ENCODE data around the gene SSU72.

The SSU72 gene

DNA sequence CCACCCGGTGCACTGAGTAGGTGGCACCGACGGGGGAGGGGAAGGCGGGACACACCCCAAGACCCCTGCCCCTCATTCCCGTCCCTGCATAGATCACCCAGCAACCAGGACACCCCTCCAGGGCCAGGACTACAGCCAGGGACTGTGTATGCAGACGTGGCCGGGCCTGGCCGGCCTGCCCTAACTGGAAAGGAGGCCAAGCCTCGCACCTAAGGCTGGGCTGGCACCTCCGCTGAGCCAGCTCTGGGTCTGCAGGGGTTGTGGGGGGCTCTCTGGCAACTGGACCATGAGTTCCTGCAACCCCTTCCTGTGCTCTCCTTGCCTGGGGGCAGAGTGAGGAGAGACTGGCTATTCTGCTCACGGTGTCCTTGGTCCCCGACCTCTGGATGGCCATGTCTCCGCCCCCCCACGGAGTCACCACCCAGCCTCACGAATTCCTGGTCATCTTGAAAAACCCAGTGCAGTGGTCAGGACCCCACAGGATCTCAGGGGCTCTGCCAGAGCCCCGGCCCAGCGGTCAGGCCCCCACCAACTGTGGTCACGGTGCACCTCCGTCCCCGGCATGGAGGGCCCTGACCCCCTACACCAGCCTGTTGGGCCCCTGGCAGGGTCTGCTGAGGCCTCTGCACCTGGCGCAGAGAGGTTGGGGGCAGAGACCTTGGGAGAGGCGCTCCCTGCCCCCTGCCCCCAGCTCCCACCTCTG, 26.3 kb upstream of the SSU72 start:
- no peak overlapping the region for H2AFZ ChIP-seq (ENCODE audit: low read depth, low read length, severe bottlenecking)
- no peak overlapping the region for H3K27ac ChIP-seq (ENCODE audit: low read depth, low read length)
- H4K20me1 ChIP-seq (ENCODE audit: low read depth, low read length) = no peaks in the 10 kb centered on the region
- no peak overlapping the region for H3K9ac ChIP-seq (ENCODE audit: low read length)
- H3K27me3 ChIP-seq (ENCODE audit: low read length) = no peaks in the 10 kb centered on the region
- no peaks in the 10 kb centered on the region for H3K9me3 ChIP-seq (ENCODE audit: insufficient read depth, low read length)
- H3K79me2 ChIP-seq (ENCODE audit: insufficient read depth, low read length) = no peaks in the 10 kb centered on the region
- H3F3A ChIP-seq (ENCODE audit: insufficient read depth) = no peaks in the 10 kb centered on the region
- no peak overlapping the region for H3K4me3 ChIP-seq (ENCODE audit: insufficient read depth, low read length, poor library complexity, severe bottlenecking)
- H3K4me2 ChIP-seq (ENCODE audit: low read depth, low read length, poor library complexity, severe bottlenecking) = no peak overlapping the region
- H3K9me2 ChIP-seq (replicated peaks; ENCODE audit: insufficient read depth, low read length) = no peaks in the 10 kb centered on the region
- TF ChIP-seq EZH2phosphoT487 (conservative IDR thresholded peaks at IDR 0.05; ENCODE audit: low read length) = no peak
- TF ChIP-seq, protein P1, sequence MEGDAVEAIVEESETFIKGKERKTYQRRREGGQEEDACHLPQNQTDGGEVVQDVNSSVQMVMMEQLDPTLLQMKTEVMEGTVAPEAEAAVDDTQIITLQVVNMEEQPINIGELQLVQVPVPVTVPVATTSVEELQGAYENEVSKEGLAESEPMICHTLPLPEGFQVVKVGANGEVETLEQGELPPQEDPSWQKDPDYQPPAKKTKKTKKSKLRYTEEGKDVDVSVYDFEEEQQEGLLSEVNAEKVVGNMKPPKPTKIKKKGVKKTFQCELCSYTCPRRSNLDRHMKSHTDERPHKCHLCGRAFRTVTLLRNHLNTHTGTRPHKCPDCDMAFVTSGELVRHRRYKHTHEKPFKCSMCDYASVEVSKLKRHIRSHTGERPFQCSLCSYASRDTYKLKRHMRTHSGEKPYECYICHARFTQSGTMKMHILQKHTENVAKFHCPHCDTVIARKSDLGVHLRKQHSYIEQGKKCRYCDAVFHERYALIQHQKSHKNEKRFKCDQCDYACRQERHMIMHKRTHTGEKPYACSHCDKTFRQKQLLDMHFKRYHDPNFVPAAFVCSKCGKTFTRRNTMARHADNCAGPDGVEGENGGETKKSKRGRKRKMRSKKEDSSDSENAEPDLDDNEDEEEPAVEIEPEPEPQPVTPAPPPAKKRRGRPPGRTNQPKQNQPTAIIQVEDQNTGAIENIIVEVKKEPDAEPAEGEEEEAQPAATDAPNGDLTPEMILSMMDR (IDR thresholded peaks at IDR 0.05; ENCODE audit: insufficient read depth, low read length, poor library complexity, severe bottlenecking) = no peak
- no peaks in the 10 kb centered on the region for H3K36me3 ChIP-seq (ENCODE audit: low read length)

DNA sequence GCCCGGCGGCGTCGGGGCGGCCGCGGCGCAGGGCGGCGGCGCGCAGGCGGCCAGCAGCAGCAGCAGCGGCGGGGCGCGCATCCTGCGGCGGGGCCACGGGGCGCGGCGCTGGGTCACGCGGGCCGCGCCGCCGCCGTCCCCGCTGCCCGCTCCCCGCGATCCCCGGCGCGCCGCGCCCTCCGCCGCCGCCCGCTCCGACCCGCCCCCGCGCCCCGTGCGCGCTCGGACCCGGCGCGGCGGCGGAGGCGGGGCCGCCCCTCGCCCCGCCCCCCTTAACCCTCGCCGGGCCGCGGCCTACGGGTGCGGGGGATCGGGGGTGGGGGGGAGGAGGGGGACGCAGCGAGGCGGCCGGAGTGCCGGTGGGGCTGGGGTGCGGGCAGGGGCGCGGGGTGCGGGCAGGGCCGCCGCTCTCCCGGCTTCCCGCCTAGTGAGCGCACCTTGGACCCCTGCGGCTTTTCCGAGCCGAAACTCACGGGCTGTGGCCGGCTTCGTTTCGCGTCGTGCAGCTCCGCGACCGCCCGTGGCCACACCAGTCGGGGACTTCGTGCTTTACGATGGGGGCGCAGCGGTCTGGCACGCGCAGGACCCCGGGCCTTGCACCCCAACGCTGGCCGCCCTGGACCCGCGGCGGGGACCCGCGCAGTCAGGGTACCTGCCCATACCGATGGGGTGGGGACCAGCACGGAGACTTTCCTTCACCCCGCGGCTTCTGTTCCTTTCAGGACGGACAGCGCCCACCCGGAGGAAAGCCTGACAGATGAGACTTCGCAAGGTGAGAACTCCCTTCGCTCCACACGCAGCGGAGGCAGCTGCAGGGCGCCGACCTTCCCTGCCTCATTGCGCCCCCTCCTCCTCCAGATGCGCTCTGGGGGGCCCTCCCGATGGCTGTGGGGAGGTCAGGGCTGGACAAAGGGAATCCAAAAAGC, 25.5 kb upstream of the SSU72 start, which contains the start of gene FNDC10:
TSS of gene FNDC10 (minus strand) at position 201 of the 926 bp plus-strand sequence. CDS start at position 81, 120 bp downstream.
- H3K4me3 ChIP-seq (ENCODE audit: insufficient read depth, low read length, poor library complexity, severe bottlenecking) = no peak within 1 kb of the TSS
- H3K27me3 ChIP-seq (ENCODE audit: low read length) = no peaks in the 10 kb centered on the region
- TF ChIP-seq EZH2phosphoT487 (conservative IDR thresholded peaks at IDR 0.05; ENCODE audit: low read length) = no peak
- TF ChIP-seq, protein P1 (IDR thresholded peaks at IDR 0.05; ENCODE audit: insufficient read depth, low read length, poor library complexity, severe bottlenecking) = no peak
- H3K9me2 ChIP-seq (replicated peaks; ENCODE audit: insufficient read depth, low read length) = no peaks in the 10 kb centered on the region
- no peak within 1 kb of the TSS for H2AFZ ChIP-seq (ENCODE audit: low read depth, low read length, severe bottlenecking)
- H3K4me2 ChIP-seq (ENCODE audit: low read depth, low read length, poor library complexity, severe bottlenecking) = no peak within 1 kb of the TSS
- H3K9ac ChIP-seq (ENCODE audit: low read length) = no peak within 1 kb of the TSS
- no peaks in the 10 kb centered on the region for H3K36me3 ChIP-seq (ENCODE audit: low read length)
- no peaks in the 10 kb centered on the region for H4K20me1 ChIP-seq (ENCODE audit: low read depth, low read length)
- no peaks in the 10 kb centered on the region for H3K9me3 ChIP-seq (ENCODE audit: insufficient read depth, low read length)
- no peaks in the 10 kb centered on the region for H3K79me2 ChIP-seq (ENCODE audit: insufficient read depth, low read length)
- no peak within 1 kb of the TSS for H3K27ac ChIP-seq (ENCODE audit: low read depth, low read length)
- no peaks in the 10 kb centered on the region for H3F3A ChIP-seq (ENCODE audit: insufficient read depth)

DNA sequence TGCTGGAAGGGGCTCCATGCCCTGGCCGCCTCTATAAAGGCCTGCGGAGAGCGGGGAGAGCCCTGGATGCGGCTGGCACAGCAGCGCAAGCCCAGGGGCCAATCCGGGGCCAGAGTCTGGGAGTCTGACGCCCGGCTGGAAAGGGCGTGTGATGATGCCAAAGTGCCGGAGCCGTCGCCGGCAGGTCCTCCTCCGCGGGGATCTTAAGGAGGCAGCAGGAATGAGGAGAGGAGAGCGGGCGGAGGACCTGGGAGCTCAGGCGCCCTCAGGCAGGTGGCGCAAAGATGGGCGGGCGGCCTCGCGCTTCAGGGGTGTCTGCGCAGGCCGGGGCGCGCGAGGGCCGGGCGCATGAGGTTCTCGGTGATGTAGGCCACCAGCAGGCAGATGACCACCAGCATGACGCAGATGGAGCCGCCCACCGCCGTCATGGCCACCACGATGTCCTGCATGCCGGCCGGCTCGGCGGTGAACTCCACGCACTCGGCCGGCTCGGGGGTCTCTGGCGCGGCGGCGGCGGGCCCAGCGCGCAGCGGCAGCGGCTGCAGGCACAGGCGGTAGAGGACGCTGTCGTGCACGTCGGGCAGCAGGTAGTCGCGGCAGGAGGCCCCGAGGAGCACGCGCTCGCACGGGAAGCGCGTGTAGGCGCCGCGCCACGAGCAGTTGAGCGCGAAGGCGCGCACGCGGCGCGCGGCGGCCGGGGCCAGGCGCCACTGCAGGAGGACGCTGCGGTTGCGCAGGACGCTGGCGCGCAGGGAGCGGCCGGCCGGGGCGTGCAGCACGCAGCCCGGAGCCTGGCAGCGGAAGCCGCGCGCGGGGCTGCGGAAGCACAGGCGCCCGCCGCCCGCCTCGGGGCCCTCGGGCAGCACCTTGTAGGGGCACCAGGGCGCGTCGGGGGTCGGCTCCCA, 24.6 kb upstream of the SSU72 start:
- Histone ChIP-seq H3K79me2 (ENCODE audit: insufficient read depth, low read length) (no peaks in the 10 kb centered on the region), H3K4me3 (ENCODE audit: insufficient read depth, low read length, poor library complexity, severe bottlenecking) (no peak overlapping the region), H3K9ac (ENCODE audit: low read length) (no peak overlapping the region), H3K9me2 (replicated peaks; ENCODE audit: insufficient read depth, low read length) (no peaks in the 10 kb centered on the region), H3K4me2 (ENCODE audit: low read depth, low read length, poor library complexity, severe bottlenecking) (no peak overlapping the region), H3K9me3 (ENCODE audit: insufficient read depth, low read length) (no peaks in the 10 kb centered on the region), H4K20me1 (ENCODE audit: low read depth, low read length) (no peaks in the 10 kb centered on the region), H3K27ac (ENCODE audit: low read depth, low read length) (no peak overlapping the region), H3K36me3 (ENCODE audit: low read length) (no peaks in the 10 kb centered on the region), H3F3A (ENCODE audit: insufficient read depth) (no peaks in the 10 kb centered on the region), H3K27me3 (ENCODE audit: low read length) (no peaks in the 10 kb centered on the region), H2AFZ (ENCODE audit: low read depth, low read length, severe bottlenecking) (no peak overlapping the region)
- TF ChIP-seq, protein P1 (IDR thresholded peaks at IDR 0.05; ENCODE audit: insufficient read depth, low read length, poor library complexity, severe bottlenecking) = no peak
- TF ChIP-seq EZH2phosphoT487 (conservative IDR thresholded peaks at IDR 0.05; ENCODE audit: low read length) = no peak
